GM12864 (cell line): ENCODE results near the gene CALD1.

Experiments used
- DNase-seq: peaks from one replicate; pipeline ENCODE4 v3.0.0-alpha.2; 2011; ENCODE audit warnings: low read depth
- H3K4me3 ChIP-seq: 2 replicates; pipeline ENCODE4 v1.5.1; 2011; ENCODE audit warnings: mild to moderate bottlenecking, low read depth, low read length, control low read depth
- CTCF ChIP-seq: IDR thresholded peaks from 2 replicates; pipeline ENCODE4 v1.5.1; 2011; ENCODE audit warnings: low read depth, mild to moderate bottlenecking, moderate library complexity, low read length, control low read depth, inconsistent platforms; ENCODE audit errors: missing control alignments

CALD1 gene

GRCh38 chr7:134997214-134997885 is 217.9 kb downstream of the CALD1 start:
- no peak for TF ChIP-seq CTCF
- H3K4me3 ChIP-seq: no peak overlapping the region
- DNase-seq: no peak

DNA sequence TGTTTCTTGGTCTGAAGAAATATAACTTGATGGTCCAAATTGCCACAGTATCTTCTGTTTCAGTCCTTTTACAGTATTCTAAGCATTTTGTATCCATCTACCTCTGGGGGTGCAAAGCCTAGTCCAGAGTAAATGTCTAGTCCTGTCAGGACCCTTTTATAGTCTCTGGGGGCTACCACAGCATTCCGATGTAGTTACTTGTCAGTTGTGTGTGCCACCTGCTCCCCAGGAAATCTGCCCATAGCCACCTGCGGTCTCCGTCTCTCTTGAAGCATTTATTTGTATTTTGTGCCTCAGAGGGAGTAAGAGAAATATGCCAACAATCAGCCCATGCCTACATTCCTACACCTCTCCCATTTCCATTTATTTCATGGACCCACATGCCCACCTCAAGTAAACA is 219.7 kb downstream of the CALD1 start:
- no peak overlapping the region for H3K4me3 ChIP-seq
- TF ChIP-seq CTCF: no peak
- no peak for DNase-seq

- no peak for TF ChIP-seq CTCF
- H3K4me3 ChIP-seq: no peak overlapping the region
- DNase-seq: no peak
These were observed 222.1 kb downstream of the CALD1 start for GRCh38 chr7:135001390-135002165.

GRCh38 chr7:135012229-135012628 is 232.8 kb downstream of the CALD1 start:
- H3K4me3 ChIP-seq: no peak overlapping the region
- no peak for DNase-seq
- TF ChIP-seq CTCF: no peak
